GM19324 (cell line): ENCODE results near the gene SHISA9.

ENCODE experiments used
- ATAC-seq: cut with Tn5 transposase; IDR thresholded peaks from one replicate; pipeline ENCODE4 v1.9.1; 2021; ENCODE audit warnings: mild to moderate bottlenecking, moderate library complexity; ENCODE audit not compliant: unreplicated experiment, low FRiP score

SHISA9 gene

DNA sequence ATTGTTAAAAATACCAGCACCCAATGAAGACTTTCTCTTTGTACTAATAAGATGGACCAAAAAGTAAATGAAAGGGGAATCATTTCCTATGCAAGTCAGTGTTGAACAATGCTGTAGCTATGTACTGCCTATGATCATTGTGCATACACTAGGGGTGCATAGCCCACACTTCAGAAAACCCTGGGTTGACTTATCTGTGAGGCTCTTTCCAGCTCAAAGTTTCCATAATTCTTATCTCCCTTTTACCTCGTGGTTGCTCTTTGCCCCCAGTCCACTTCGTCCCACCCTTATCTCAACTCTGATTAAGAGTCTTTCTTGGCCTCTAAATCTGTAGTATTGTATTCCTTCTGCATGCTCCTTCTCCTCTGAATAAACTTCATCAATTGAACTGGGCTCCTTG lies 336.8 kb downstream of the SHISA9 start:
- ATAC-seq = no peak

- ATAC-seq = no peak
Measured at GRCh38 chr16:13242201-13242600, 340.8 kb downstream of the SHISA9 start.

GRCh38 chr16:13244770-13245169 lies 343.4 kb downstream of the SHISA9 start:
- ATAC-seq = no peak

- no peak for ATAC-seq
Measured at GRCh38 chr16:13245713-13246377, 344.4 kb downstream of the SHISA9 start.

DNA sequence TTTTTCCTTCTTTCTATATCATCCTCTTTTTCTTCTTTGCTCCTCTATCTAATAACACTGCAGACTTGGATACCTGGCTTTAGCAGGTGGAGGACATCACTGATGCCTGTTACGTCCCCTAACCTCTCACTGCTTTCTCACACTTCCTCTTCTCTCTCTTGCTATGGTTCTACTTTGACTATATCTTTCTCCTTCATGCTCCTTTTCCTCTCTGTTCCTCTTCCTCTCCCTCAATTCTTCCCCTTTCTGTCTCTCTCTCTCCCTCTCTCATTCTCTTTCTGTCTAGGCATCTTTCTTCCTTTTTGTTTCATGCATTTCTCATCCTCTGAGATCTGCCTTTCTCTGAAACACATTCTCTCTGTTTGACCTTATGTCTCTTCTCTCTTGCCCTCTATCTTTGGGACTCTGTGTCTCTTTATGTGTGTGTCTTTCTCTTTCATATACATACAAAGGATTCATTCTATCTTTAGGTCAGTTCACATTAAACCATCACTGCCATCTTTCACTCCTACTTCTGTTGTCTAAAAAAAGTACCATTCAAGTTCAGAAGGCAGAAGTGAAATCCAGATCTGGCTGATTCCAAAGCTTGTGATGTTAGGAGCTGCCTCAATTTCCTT lies 353.7 kb downstream of the SHISA9 start:
- no peak for ATAC-seq

- no peak for ATAC-seq
Measured at GRCh38 chr16:13262270-13263090, 361.1 kb downstream of the SHISA9 start.

DNA sequence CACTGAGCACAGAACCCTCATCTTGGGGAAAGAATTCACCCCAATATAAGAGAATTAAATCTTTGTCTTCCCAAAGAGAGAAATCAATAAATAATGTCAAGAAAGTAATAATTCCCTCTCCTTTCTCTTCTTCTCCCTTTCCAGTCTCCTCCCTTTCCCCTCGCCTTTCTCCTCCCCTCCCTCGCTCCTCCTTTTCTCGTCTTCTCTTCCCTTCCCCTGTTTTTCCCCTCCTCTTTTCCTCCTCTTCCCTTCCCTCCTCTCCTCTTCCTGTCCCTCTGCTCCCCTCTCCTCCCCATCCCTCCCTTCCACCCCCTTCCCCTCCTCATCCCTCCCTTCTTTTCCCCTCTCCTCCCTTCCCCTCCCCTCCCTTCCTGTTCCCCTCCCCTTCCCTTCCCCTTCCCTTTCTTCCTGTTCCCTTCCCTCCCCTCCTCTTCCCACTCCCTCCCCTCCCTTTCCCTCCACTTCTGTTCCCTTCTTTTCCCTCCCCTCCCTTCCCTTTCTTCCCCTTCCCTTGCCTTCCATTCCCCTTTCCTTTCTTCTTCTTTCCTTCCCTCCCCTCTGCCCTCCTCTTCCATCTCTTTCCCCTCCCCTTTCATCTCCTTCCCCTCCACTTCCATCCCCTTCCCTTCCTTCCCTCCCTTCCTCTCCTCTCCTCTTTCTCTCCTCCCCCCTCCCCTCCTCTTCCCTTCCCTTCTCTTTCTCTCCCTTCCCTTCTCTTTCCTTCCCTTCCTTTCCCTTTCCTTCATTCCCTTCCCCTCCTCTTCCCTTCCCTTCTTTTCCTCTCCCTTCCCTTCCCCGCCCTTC lies 363.6 kb downstream of the SHISA9 start:
- ATAC-seq = no peak

DNA sequence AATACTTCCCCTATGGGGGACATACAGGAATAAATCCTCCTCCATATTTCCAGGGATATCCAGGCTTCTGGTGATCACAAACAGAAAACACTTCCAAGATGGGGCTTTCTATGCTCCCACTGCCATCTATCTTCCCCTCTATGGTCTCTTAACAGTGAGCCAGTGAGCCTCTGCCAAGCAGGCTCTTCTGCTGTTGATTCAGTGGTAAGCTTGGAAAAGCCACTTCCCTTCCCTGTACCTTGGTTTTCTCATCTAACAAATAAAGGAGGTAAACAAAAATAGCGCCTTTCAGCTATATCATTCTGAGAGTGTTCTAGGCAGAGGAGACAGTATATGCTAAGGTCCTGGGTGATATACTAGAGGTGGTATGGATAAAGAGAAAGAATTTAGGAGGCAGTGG lies 368.0 kb downstream of the SHISA9 start:
- ATAC-seq = no peak

DNA sequence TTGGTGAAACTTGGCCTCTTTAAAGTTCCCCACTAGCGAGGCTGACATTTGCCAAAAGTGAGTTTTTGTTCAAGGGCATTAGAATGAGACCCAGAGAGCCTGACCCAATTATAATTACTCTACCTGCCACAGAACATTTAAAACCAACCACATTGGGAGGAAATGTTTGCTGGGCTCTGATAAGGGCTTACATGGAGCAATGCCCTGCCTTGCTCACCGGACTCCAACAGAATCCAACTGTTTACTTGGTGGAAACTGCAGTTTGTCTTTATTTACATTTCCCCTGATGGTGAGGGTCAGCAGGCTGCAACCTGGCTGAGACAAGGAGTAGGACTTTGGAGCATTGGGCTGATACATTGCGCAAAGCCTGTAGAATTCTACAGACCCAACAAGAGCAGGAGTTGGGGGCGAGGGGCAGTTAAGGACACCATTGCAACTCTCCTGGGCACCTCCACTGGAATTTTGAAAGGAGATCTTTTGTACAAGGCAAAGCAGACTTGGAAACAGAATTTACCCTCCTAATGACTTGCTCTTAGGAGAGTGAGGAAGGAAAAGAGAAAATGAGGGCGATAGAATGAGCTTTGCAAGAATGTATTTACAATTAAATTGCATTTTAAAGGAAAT lies 368.6 kb downstream of the SHISA9 start:
- no peak for ATAC-seq

- no peak for ATAC-seq
Measured at GRCh38 chr16:13270602-13271001, 369.2 kb downstream of the SHISA9 start.

GRCh38 chr16:13289515-13289914 lies 388.1 kb downstream of the SHISA9 start:
- no peak for ATAC-seq
